Stomach (tissue), 9 donors: Measurements from ENCODE around the gene B4GALT5. TPM values are rescaled to one million over a fixed set of nuclear protein-coding genes. Genes with fewer than 3 reads are reported as not detected.
A peak's percentile ranks its signal among the peaks of the same experiment; 100 is the strongest.

Experiments used
- DNase-seq, 2 donors: peaks; one replicate each; pipeline versions ENCODE4 v3.0.0 to v3.0.0-alpha.2; 2013 to 2019
- H3K27ac ChIP-seq, 5 donors: fragments of 200-600 bp in 4 of 5; sonication (generic) in 4 of 5; one replicate each; pipeline ENCODE4 v1.5.1; 2013 to 2019; ENCODE audit warnings: mild to moderate bottlenecking in 1 of 5, moderate library complexity in 1 of 5
- H3K27me3 ChIP-seq, 3 donors: fragments of 200-600 bp; sonication (generic); one replicate each; pipeline ENCODE4 v1.5.1; 2017 to 2019; ENCODE audit warnings: mixed run types in 1 of 3
- H3K36me3 ChIP-seq, 4 donors: fragments of 200-600 bp; sonication (generic); 1 replicate in 3 of 4; 2 replicates in 1 of 4; pipeline ENCODE4 v1.5.1; 2016 to 2019
- H3K4me1 ChIP-seq, 4 donors: fragments of 200-600 bp; sonication (generic); one replicate each; pipeline ENCODE4 v1.5.1; 2016 to 2019
- H3K4me3 ChIP-seq, 4 donors: fragments of 200-600 bp; sonication (generic) in 3 of 4; one replicate each; pipeline ENCODE4 v1.5.1; 2016 to 2019; ENCODE audit warnings: mild to moderate bottlenecking in 1 of 4
- H3K9me3 ChIP-seq, 4 donors: fragments of 200-600 bp; sonication (generic); one replicate each; pipeline ENCODE4 v1.5.1; 2016 to 2019
- CTCF ChIP-seq, 7 experiments: fragments of 450-650 bp in 4 of 7; fragments of 200-600 bp in 3 of 7; sonication (generic) in 3 of 7; IDR thresholded peaks; one replicate each; pipeline ENCODE4 v1.5.1; 2016 to 2019; ENCODE audit warnings: antibody characterized with exemption in 7 of 7, control low read depth in 2 of 7, mild to moderate bottlenecking in 1 of 7
- EP300 ChIP-seq: sonication (generic); formaldehyde crosslinking; IDR thresholded peaks from one replicate; pipeline ENCODE4 v1.6.1; 2017; ENCODE audit warnings: antibody characterized with exemption
- POLR2A ChIP-seq, 4 donors: fragments of 450-650 bp; IDR thresholded peaks; one replicate each; pipeline ENCODE4 v1.6.1; 2016; ENCODE audit warnings: antibody characterized with exemption in 4 of 4, control low read depth in 2 of 4, mild to moderate bottlenecking in 1 of 4, moderate library complexity in 1 of 4
- POLR2AphosphoS5 ChIP-seq, 3 donors: sonication (generic); formaldehyde crosslinking; IDR thresholded peaks; one replicate each; pipeline ENCODE4 v1.6.1; 2016; ENCODE audit warnings: antibody characterized with exemption in 3 of 3
- WGBS, 5 donors: extraction: QIAGEN DNeasy Blood & Tissue Kit in 3 of 5; methylation state at CpG; one replicate each; pipeline versions ENCODE4 v1.1.5 to v1.1.7; 2013 to 2018; 5-methylcytosine and 5-hydroxymethylcytosine counted together
- intact Hi-C: fragments of 100-400 bp; cut with DNase I; formaldehyde crosslinking; loops from one replicate; pipeline ENCODE4 v1.15.1; 2023; ENCODE audit warnings: low total_unique reads
- polyA plus RNA-seq, 3 donors: library from polyadenylated mRNA; stranded (reverse); fragments of 200-250 nt; gene quantifications; one replicate each; pipeline ENCODE4 v1.2.3, GENCODE V29; 2013
- total RNA-seq, 5 donors: library from RNA; depleted of rRNA; stranded (reverse); fragments of >200 nt; gene quantifications; one replicate each; pipeline versions ENCODE4 v1.1.0 to v1.2.3, GENCODE V29; 2014 to 2016
- donor health status: healthy with polysubstance abuse.
- donor health status: Bipolar disorder and iron deficiency.
- donor health status: healthy.

The B4GALT5 gene
- total and polyA plus RNA-seq, 8 donors = 7.5 to 40.0 (median 21.5) TPM

- H3K36me3 ChIP-seq = no peaks in the 10 kb centered on the region
- H3K27me3 ChIP-seq = no peaks in the 10 kb centered on the region
- no peaks in the 10 kb centered on the region for H3K9me3 ChIP-seq
- DNase-seq = no peak
- TF ChIP-seq POLR2AphosphoS5 (IDR thresholded peaks at IDR 0.05) (no peak), CTCF (IDR thresholded peaks at IDR 0.05) (no peak), POLR2A (IDR thresholded peaks at IDR 0.05) (no peak)
- WGBS, 5 donors = 89 to 96% (median 92%) methylated on average over 5 of the region's 5 CpGs
- intact Hi-C loops = no loop called here
- H3K4me3 ChIP-seq = no peak overlapping the region
- no peak overlapping the region for H3K27ac ChIP-seq
- peaks cover 16 to 29% (median 27%) of the 10 kb centered on the region in 4 donors for H3K4me1 ChIP-seq
Measured at GRCh38 chr20:49601153-49601924, 112.3 kb downstream of the B4GALT5 start.

- H3K27ac ChIP-seq = no peak overlapping the region
- intact Hi-C loops = no loop called here
- no peaks in the 10 kb centered on the region for H3K27me3 ChIP-seq
- peaks cover 20 to 33% (median 29%) of the 10 kb centered on the region in 4 donors for H3K4me1 ChIP-seq
- H3K4me3 ChIP-seq = no peak overlapping the region
- H3K36me3 ChIP-seq = no peaks in the 10 kb centered on the region
- TF ChIP-seq EP300 = no peak
- TF ChIP-seq POLR2A (IDR thresholded peaks at IDR 0.05) = no peak
- no peak for TF ChIP-seq POLR2AphosphoS5 (IDR thresholded peaks at IDR 0.05)
- TF ChIP-seq CTCF (IDR thresholded peaks at IDR 0.05) = no peak
- H3K9me3 ChIP-seq = no peaks in the 10 kb centered on the region
- DNase-seq = no peak
- WGBS, 5 donors = 92 to 98% (median 97%) methylated on average over 4 of the region's 4 CpGs
Measured at GRCh38 chr20:49599746-49600113, 113.9 kb downstream of the B4GALT5 start.

- Histone ChIP-seq H3K27ac (peak overlapping the region in 1 of 5 donors; percentile 30), H3K4me3 (no peak overlapping the region), H3K27me3 (no peaks in the 10 kb centered on the region), H3K4me1 (peaks cover 23 to 40% (median 31%) of the 10 kb centered on the region in 4 donors), H3K36me3 (no peaks in the 10 kb centered on the region), H3K9me3 (no peaks in the 10 kb centered on the region)
- intact Hi-C loops = no loop called here
- 87 to 98% (median 97%) methylated on average over 4 of the region's 4 CpGs for WGBS, 5 donors
- DNase-seq = no peak
- TF ChIP-seq EP300 (no peak), POLR2A (IDR thresholded peaks at IDR 0.05) (no peak), POLR2AphosphoS5 (IDR thresholded peaks at IDR 0.05) (no peak), CTCF (IDR thresholded peaks at IDR 0.05) (no peak)
Measured at GRCh38 chr20:49597825-49598395, 115.8 kb downstream of the B4GALT5 start.

- intact Hi-C loops = no loop called here
- H3K9me3 ChIP-seq = no peaks in the 10 kb centered on the region
- H3K27ac ChIP-seq = peak overlapping the region; percentile 15 to 83 (median 72)
- H3K4me1 ChIP-seq = peaks cover 23 to 53% (median 36%) of the 10 kb centered on the region in 4 donors
- H3K4me3 ChIP-seq = no peak overlapping the region
- H3K27me3 ChIP-seq = no peaks in the 10 kb centered on the region
- DNase-seq = peak in 1 of 2 donors; percentile 50
- no peak for TF ChIP-seq CTCF (IDR thresholded peaks at IDR 0.05)
- no peak for TF ChIP-seq EP300
- TF ChIP-seq POLR2AphosphoS5 (IDR thresholded peaks at IDR 0.05) = no peak
- TF ChIP-seq POLR2A (IDR thresholded peaks at IDR 0.05) = no peak
- WGBS, 5 donors = 68 to 79% (median 73%) methylated on average over 13 to 15 of the region's 15 CpGs
- no peaks in the 10 kb centered on the region for H3K36me3 ChIP-seq
Measured at GRCh38 chr20:49595811-49596561, 117.7 kb downstream of the B4GALT5 start.
